ENCODE data around the gene FNIP2.
A peak's percentile ranks its signal among the peaks of the same experiment; 100 is the strongest.
"Not testable (repeated sequence)": the region's sequence is repeated elsewhere in the genome, so short reads cannot be mapped to it uniquely, and the experiment has no call there.

The FNIP2 gene

DNA sequence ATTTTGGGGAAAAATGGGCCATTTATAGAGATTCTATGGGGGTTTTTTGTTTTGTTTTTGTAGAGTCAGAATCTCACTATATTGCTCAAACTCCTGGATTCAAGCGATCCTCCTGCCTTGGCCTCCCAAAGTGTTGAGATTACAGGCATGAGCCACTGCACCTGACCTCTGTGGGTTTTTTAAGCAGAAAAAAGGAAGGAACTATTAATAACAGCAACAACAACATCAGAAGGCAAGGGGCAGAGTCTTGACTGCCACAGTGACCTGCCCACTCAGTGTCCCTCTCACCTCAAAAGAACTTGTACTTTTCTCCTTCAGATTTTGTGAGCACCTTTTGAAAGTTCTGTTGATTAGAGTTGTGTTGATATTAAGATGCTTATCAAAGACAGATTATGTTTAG, 48.1 kb downstream of the FNIP2 start:
- DNase-seq, result peak; percentile 56 to 82 (median 72)

GRCh38 chr4:158817562-158818296, 48.9 kb downstream of the FNIP2 start:
- DNase-seq, result peak; percentile 73 to 93 (median 82)

DNA sequence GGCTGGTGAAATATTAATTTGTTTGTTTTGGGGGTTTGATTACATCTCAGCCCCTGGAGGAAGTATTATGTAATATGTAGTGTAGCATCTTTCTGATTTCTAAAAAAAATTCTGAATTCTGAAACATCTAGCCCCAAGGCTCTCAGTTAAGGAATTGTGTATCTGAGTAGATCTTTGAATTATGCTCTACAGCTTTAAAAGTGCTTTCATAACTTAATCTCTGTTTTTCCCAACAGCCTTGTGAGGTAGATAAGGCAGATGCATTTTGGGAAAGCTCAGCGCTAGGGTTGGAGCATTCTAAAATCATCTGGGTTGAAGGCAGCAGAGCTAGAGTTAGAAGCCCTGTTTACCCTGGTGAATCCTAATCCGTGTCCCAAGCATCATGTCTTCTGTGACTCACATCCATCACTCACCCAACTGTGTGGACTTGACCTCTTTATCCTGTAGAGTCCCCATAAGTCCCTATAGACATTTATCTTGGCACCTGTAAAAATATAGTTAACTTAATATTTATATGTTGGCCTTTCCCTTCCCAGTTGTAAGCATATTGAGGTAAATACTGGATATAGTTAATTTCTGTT, 49.8 kb downstream of the FNIP2 start:
- peak in 2 of 4 experiments; percentile 33 to 41 for DNase-seq

DNA sequence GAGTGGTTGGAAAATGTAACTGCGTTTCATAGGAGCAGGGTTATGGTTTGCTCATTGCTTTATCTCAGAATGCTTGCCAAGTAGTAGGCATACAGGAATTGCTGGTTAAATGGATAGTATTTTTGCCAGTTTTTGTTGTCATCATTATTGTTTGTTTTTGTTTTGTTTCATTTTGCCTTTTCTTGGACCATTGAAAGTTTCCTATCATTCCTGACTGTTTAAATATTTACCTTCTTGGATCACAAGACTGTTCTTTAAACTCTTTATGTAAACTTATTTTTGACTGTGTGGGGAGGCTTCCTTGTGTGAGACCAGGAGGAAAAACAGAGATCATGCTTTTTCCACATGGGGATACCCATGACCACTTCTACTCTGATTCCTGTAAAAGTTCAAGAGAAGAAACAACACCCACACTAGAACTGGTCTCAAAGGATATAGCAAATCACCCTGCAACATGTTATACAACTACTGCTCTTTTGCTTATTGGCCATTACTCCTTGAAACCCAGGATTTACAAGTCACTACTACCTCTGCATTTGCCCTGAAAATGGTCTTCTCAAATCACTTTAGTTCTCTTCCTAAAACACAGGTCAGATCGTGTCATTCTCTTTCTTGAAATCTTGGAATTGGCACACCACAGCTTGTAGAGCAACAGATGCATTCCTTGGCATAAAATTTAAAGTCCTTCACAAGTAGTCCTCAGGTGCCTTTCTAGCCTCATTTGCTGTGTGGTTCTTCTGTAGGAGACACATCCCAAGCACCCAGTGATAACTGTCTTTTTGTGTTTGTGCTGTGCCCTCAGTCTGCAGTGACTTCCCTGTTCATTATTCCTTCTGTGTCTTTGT, 51.3 kb downstream of the FNIP2 start:
- peak in 3 of 4 experiments; percentile 47 to 73 (median 63) for DNase-seq

- DNase-seq, result peak; percentile 70 to 88 (median 77)
These were observed 52.6 kb downstream of the FNIP2 start for GRCh38 chr4:158821228-158821971.

DNA sequence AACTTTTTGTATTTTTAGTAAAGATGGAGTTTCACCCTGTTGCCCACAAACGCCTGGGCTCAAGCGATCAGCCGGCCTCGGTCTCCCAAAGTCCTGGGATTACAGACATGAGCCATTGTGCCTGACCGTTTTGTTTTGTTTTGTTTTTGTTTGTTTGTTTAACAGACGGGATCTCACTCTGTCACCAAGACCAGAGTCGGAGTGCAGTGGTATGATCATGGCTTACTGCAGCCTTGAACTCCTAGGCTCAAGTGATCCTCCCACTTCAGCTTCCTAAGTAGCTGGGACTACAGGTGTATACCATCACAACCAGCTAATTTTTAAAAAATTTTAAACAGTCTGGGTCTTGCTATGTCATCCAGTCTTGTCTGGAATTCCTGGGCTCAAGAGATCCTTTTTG, 53.5 kb downstream of the FNIP2 start:
- no peak for DNase-seq

DNA sequence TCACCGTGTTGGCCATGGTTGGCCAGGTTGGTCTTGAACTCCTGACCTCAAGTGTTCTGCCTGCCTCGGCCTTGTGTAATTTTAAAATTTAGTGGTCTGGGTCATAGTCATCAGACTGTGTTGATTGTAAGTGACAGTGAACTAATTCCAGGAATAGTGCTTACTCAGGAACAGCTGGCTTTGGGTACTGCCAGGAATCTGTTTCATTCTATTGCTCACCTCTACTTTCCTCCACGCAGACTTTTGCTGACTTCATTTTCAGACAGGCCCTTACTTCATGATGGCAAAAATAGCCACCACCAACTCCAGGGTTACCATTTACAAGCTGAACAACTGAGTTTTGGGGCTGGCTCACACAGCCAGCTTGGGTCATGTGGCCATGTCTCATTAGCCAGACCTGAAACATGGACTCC, 54.6 kb downstream of the FNIP2 start:
- peak; percentile 68 to 88 (median 77) for DNase-seq

- no peak for DNase-seq
These were observed 55.8 kb downstream of the FNIP2 start for GRCh38 chr4:158824425-158825274.

DNA sequence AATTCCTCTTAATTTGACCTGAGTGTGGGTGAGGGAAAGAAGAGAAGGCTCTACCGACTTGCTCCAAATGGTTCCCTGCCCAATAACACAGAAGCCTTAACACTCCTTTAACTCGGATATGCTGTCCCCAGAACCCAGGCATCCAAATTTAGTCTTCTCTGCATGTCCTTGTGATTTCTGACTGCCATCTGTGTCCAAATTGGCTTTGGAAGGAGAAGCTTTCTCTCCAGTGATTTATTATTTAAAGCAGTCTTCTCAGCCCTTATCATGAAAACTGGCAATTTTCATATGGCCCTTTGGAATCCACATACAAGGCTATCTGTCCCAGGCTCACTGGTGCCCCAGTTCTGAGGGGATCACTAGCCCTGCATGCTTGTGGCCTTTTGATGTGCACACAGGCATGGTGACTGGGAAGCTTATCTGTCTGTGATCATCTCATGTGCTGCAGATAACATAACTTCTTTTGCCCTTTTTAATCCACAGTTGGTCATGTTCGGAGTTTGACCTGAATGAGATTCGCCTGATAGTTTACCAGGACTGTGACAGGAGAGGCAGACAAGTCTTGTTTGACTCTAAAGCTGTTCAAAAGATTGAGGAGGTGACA, 56.7 kb downstream of the FNIP2 start:
- DNase-seq, result no peak

DNA sequence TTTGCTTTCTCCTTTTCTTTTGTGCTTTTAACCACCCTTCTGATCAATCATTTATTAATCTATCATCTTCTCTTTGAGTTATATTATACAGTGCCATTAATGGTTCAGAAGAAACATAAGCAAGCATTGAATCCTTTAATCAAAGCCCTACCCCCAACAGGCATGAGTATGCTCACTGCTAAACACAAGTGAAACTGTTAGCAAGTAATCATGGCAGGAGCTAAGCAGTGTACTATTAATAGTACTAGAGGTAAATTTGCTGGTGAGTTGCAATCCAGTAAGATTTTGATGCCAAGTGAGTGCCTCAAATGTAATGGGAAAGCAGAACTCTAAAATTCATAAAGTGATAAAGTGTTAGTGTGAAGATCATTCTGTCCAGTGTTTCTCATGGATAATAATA, 57.2 kb downstream of the FNIP2 start:
- no peak for DNase-seq

DNA sequence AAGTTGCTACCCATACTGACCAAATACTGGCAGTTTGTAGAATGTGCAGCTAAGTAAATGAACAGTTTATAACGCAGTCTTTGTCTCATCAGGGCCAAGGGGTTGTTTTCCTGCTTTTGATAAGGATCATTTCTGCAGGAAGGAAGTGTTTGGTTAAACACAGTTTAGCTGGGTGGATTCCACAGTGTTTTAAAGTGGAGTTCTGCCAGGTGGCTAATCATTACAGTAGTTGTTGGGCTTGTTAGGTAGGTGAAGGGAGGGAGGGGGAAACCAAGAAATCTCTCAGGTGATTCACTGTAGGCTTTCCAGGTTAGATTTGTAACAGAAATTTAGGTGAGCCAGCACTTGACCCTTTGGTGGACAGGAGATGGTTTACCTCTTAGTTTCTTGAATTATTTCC, 58.1 kb downstream of the FNIP2 start:
- DNase-seq, result no peak

GRCh38 chr4:158827543-158827981, 58.7 kb downstream of the FNIP2 start:
- DNase-seq, result no peak

GRCh38 chr4:158828151-158828550, 59.3 kb downstream of the FNIP2 start:
- DNase-seq, result not testable (repeated sequence)

- no peak for DNase-seq
These were observed 60.4 kb downstream of the FNIP2 start for GRCh38 chr4:158829254-158829653.

- DNase-seq, result no peak
These were observed 64.8 kb downstream of the FNIP2 start for GRCh38 chr4:158833602-158834001.

GRCh38 chr4:158835226-158836001, 66.6 kb downstream of the FNIP2 start:
- peak in 3 of 4 experiments; percentile 35 to 46 (median 42) for DNase-seq

GRCh38 chr4:158836002-158836369, 67.2 kb downstream of the FNIP2 start:
- DNase-seq, result no peak

DNA sequence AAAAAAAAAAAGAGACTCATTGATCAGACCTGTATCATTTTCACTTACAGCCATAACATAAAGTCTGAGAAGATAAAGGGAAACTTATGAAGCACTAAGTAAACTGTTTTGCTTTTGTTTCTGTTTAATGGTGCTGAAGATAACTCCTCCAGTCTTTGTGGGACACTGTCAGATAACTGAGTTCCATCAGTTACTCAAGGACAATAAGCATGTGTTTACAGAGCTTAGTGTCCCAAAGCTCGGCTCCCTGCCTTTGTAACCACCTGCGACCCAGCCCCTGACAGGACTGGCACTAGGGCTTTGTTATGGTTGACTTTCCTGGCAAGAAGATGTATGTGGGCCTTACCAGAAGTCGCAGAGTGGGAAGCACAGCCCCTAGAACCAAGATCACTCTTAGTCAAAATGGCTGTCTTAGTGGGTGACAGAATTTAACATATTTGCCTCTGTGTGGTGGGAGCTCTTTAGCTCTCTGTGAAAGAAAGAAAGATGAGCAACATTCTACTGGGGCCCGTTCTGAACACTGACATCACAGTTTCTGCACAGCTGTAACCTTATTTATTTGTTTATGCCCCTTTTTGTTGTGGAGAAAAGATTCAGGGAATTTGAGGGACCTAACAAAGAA, 68.1 kb downstream of the FNIP2 start:
- no peak for DNase-seq

DNA sequence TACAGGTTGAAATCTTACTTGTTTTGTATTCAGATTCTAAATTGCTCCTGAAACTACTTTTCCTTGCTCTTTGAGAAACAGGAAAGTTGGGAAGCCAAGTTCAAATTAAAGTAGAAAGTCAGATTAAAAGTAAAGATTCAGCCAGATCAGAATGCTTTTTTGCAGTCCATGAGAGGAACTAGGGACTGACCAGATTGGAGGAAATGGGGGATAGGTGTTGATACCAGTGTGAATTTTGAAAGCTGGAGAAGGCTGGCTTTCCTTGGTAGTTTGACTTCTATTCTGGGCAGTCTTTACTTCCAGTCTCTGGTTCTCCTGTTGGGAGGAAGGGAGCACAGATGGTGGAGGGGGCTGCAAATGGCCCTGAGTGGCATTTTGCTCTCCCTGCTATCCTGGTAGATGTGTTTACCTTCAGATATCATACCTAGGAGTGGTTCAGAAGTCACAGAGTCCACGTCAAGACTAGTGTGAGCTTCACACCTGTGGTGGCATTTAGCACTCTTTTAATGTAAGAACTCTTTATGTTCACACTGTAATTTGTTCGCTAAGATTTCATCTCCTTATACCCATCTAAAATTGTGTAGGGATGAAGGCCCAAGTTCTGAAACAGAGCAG, 68.8 kb downstream of the FNIP2 start:
- no peak for DNase-seq
